Measurements from ENCODE around the gene USP22.

DNA sequence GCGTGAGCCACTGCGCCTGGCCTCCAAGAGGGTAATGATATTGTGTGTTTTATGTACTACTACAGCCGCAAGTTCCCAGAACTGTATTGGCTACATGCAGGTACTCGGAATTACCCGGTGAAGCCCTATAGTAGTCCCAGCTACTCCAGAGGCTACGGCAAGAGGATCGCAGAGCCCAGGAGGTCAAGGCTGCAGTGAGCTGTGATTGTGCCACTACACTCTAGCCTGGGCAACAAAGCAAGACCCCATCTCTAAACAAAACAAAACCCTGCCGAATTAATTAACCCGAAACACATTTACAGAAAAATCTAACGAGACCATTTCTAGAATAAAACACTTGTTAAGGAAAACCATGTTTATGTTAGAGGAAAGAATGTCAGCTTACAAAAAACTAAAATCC is 2.2 kb upstream of the USP22 start:
- TF ChIP-seq CTCF (optimal IDR thresholded peaks at IDR 0.05 in 1 of 3, IDR thresholded peaks at IDR 0.05 in 1 of 3, conservative IDR thresholded peaks at IDR 0.05 in 1 of 3; ENCODE audit: extremely low read depth in 1 of 3, insufficient read depth in 2 of 3, low read length in 3 of 3) (no peak), EZH2 (IDR thresholded peaks at IDR 0.05; ENCODE audit: low read length) (no peak)

All from keratinocyte (primary cell).